ENCODE data around the gene WASHC2A.
"Not testable (repeated sequence)": the region's sequence is repeated elsewhere in the genome, so short reads cannot be mapped to it uniquely, and the experiment has no call there.

DNA sequence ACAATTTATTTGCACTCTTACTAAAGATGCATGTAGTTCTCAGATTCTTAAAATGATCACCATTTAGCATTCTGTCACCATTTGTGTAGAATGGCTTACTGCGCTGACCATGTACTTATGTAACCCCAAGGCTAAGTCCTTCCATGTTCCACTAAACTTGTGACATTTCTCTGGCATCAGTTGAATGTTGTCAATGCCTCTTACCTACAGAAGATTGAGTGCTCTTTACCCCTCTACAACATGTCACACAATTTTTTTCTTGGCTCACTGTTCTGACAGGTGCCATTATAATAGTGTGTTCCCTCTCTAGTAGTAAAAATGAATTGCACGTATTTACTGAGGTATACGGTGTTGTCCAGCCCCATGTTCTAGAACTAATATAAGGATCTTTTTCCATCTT, 100.1 kb downstream of the WASHC2A start:
- TF ChIP-seq, protein P1, sequence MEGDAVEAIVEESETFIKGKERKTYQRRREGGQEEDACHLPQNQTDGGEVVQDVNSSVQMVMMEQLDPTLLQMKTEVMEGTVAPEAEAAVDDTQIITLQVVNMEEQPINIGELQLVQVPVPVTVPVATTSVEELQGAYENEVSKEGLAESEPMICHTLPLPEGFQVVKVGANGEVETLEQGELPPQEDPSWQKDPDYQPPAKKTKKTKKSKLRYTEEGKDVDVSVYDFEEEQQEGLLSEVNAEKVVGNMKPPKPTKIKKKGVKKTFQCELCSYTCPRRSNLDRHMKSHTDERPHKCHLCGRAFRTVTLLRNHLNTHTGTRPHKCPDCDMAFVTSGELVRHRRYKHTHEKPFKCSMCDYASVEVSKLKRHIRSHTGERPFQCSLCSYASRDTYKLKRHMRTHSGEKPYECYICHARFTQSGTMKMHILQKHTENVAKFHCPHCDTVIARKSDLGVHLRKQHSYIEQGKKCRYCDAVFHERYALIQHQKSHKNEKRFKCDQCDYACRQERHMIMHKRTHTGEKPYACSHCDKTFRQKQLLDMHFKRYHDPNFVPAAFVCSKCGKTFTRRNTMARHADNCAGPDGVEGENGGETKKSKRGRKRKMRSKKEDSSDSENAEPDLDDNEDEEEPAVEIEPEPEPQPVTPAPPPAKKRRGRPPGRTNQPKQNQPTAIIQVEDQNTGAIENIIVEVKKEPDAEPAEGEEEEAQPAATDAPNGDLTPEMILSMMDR (IDR thresholded peaks at IDR 0.05), result not testable (repeated sequence)
- not testable (repeated sequence) for TF ChIP-seq POLR2A (IDR thresholded peaks at IDR 0.05); POLR2AphosphoS5 (IDR thresholded peaks at IDR 0.05; ENCODE audit: insufficient read depth in 1 of 2, low read depth in 1 of 2)
